GM12878 (cell line): ENCODE results near the gene KLK5. TPM values are rescaled to one million over a fixed set of nuclear protein-coding genes. Genes with fewer than 3 reads are reported as not detected.

Source experiments
- BACH1 ChIP-seq: fragments of 450-650 bp; IDR thresholded peaks from 2 replicates; pipeline ENCODE4 v1.6.1; 2017; ENCODE audit warnings: mild to moderate bottlenecking, borderline replicate concordance
- BMI1 ChIP-seq: fragments of 450-650 bp; IDR thresholded peaks from 2 replicates; pipeline ENCODE4 v1.6.1; 2016; ENCODE audit warnings: mild to moderate bottlenecking, moderate library complexity, borderline replicate concordance
- CREB1 ChIP-seq: IDR thresholded peaks from 2 replicates; pipeline ENCODE4 v1.6.1; 2012; ENCODE audit warnings: low read depth, mild to moderate bottlenecking, inconsistent platforms
- EED ChIP-seq: sonication (generic); IDR thresholded peaks from 2 replicates; pipeline ENCODE4 v1.6.1; 2016; ENCODE audit warnings: antibody characterized with exemption, low read depth
- EZH2 ChIP-seq: IDR thresholded peaks from 2 replicates; pipeline ENCODE4 v1.6.1; 2012; ENCODE audit warnings: low read depth, mild to moderate bottlenecking, control low read depth, inconsistent platforms, low read length, borderline replicate concordance; ENCODE audit not compliant: control insufficient read depth
- FOXK2 ChIP-seq: fragments of 450-650 bp; IDR thresholded peaks from 2 replicates; pipeline ENCODE4 v1.6.1; 2017; ENCODE audit warnings: mild to moderate bottlenecking, moderate library complexity
- MEF2B ChIP-seq: fragments of 450-650 bp; IDR thresholded peaks from 2 replicates; pipeline ENCODE4 v1.6.1; 2018; ENCODE audit warnings: mild to moderate bottlenecking, moderate library complexity; ENCODE audit not compliant: partially characterized antibody, poor library complexity, severe bottlenecking
- MYC ChIP-seq: IDR thresholded peaks from 2 replicates; pipeline ENCODE4 v1.6.1; 2011; ENCODE audit warnings: mild to moderate bottlenecking, low read length, moderate library complexity, inconsistent platforms; ENCODE audit not compliant: insufficient read depth, insufficient replicate concordance, insufficient read length, severe bottlenecking
- PAX5 ChIP-seq: IDR thresholded peaks from 2 replicates; pipeline ENCODE4 v1.6.1; 2011; ENCODE audit warnings: low read depth, low read length, borderline replicate concordance
- PKNOX1 ChIP-seq: fragments of 450-650 bp; IDR thresholded peaks from 2 replicates; pipeline ENCODE4 v1.6.1; 2016; ENCODE audit warnings: mild to moderate bottlenecking
- POLR2AphosphoS5 ChIP-seq: IDR thresholded peaks from 2 replicates; pipeline ENCODE4 v1.6.1; 2011; ENCODE audit warnings: mild to moderate bottlenecking, low read length, inconsistent platforms
- RAD21 ChIP-seq: IDR thresholded peaks from 2 replicates; pipeline ENCODE4 v1.6.1; 2011; ENCODE audit warnings: mild to moderate bottlenecking, low read depth, low read length, moderate library complexity; ENCODE audit not compliant: insufficient read depth
- RBBP5 ChIP-seq: fragments of 200-600 bp; sonication (generic); conservative IDR thresholded peaks from 2 replicates; pipeline ENCODE4 v1.6.1; 2016
- RCOR1 ChIP-seq: conservative IDR thresholded peaks from 2 replicates; pipeline ENCODE4 v1.6.1; 2012; ENCODE audit warnings: low read depth, low read length, improper control_type of control experiment
- SMAD5 ChIP-seq: IDR thresholded peaks from 2 replicates; pipeline ENCODE4 v1.6.1; 2016; ENCODE audit warnings: antibody characterized with exemption, low read depth
- SPI1 ChIP-seq: IDR thresholded peaks from 2 replicates; pipeline ENCODE4 v1.6.1; 2011; ENCODE audit warnings: low read depth, mild to moderate bottlenecking, low read length, moderate library complexity, borderline replicate concordance; ENCODE audit not compliant: insufficient read depth
- SREBF1 ChIP-seq: IDR thresholded peaks from 2 replicates; pipeline ENCODE4 v1.6.1; 2012; ENCODE audit warnings: mild to moderate bottlenecking, low read length
- SUPT20H ChIP-seq: IDR thresholded peaks from 2 replicates; pipeline ENCODE4 v1.6.1; 2011; ENCODE audit warnings: low read depth, mild to moderate bottlenecking, low read length, moderate library complexity, borderline replicate concordance; ENCODE audit not compliant: control insufficient read depth
- YBX1 ChIP-seq: fragments of 450-650 bp; IDR thresholded peaks from 2 replicates; pipeline ENCODE4 v1.6.1; 2016; ENCODE audit warnings: antibody characterized with exemption
- ZBTB4 ChIP-seq: fragments of 450-650 bp; formaldehyde crosslinking; IDR thresholded peaks from 2 replicates; pipeline ENCODE4 v1.4.0; 2022; ENCODE audit warnings: mild to moderate bottlenecking, moderate library complexity
- ZNF384 ChIP-seq: IDR thresholded peaks from 2 replicates; pipeline ENCODE4 v1.6.1; 2012; ENCODE audit warnings: low read depth, mild to moderate bottlenecking, low read length, improper control_type of control experiment, borderline replicate concordance
- polyA plus RNA-seq, 11 experiments: library from polyadenylated mRNA; depleted of rRNA in 4 of 11; unstranded in 6 of 11; stranded (reverse) in 5 of 11; fragments of >200 nt; fragmentation: Nextera tagmentation in 4 of 11; fragmentation: Illumina TruSeq in 1 of 11; extraction: Ambion mirVana in 4 of 11; extraction: Trizol in 1 of 11; gene quantifications; 1 replicate in 1 of 11; 2 replicates in 10 of 11; pipeline versions ENCODE4 v1.2.1 to v1.2.3, GENCODE V29; 2011 to 2016; ENCODE audit warnings: inconsistent platforms in 2 of 11, missing spikeins in 2 of 11, low read depth in 1 of 11
- total RNA-seq, 4 experiments: library from RNA; depleted of rRNA in 3 of 4; stranded (reverse); fragments of >200 nt in 3 of 4; fragmentation: Illumina TruSeq in 1 of 4; extraction: Trizol in 1 of 4; gene quantifications; 2 replicates each; pipeline versions ENCODE4 v1.2.1 to v1.2.3, GENCODE V29; 2013 to 2021
- TF ChIP-seq, protein P1 (sequence below): fragments of 450-650 bp; IDR thresholded peaks from 2 replicates; pipeline ENCODE4 v1.6.1; 2017; ENCODE audit warnings: antibody characterized with exemption, mild to moderate bottlenecking, moderate library complexity

The KLK5 gene
- total and polyA plus RNA-seq, 10 of the 15 experiments (the other 5 are each of a cell fraction or from before 2014, with no cell fraction given) = 0.16 TPM; not detected in 9

DNA sequence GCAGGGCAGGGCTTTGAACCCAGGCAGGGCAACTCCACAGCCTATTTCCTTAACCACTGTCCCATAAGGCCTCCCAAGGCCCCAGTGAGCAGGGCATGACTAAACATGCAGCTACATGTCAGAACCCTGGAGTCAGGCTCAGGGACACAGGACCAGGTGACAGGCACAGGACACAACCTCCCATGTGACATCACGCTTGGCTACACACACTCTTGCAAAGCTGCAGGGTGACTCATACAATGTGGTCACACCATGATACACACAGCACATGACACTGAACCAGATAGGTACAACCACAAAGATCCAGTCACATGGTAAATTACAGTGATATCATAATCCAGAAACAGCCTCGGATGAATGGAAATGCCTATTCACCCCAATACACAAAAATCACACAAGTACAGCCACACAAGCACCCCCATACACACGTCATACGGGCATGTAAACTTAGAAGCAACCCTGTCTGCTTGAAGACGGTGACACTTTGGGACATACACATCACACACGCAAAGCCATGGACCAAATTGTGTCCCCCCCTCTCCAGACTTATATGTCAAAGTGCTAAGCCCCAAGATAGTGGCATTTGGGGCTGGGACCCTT lies 56.1 kb downstream of the KLK5 start (continued):
- TF ChIP-seq SPI1 (no peak), SMAD5 (no peak), ZNF384 (no peak), EED (peak; percentile 86), MEF2B (peak; percentile 90), PAX5 (peak; percentile 100), SUPT20H (no peak), RAD21 (no peak), YBX1 (no peak), FOXK2 (peak; percentile 66; the same call in 1 of the 2 replicates), POLR2AphosphoS5 (peak; percentile 39; the same call in 1 of the 2 replicates), MYC (no peak), BMI1 (peak; percentile 52; the same call in 1 of the 2 replicates), CREB1 (peak; percentile 85), PKNOX1 (peak; percentile 85), RBBP5 (no peak), SREBF1 (no peak), ZBTB4 (CRISPR knock-in tag) (no peak), EZH2 (no peak), RCOR1 (0 out of 2 replicates have a peak, but pooled peaks have one; percentile 68), BACH1 (peak; percentile 70)
- TF ChIP-seq, protein P1, sequence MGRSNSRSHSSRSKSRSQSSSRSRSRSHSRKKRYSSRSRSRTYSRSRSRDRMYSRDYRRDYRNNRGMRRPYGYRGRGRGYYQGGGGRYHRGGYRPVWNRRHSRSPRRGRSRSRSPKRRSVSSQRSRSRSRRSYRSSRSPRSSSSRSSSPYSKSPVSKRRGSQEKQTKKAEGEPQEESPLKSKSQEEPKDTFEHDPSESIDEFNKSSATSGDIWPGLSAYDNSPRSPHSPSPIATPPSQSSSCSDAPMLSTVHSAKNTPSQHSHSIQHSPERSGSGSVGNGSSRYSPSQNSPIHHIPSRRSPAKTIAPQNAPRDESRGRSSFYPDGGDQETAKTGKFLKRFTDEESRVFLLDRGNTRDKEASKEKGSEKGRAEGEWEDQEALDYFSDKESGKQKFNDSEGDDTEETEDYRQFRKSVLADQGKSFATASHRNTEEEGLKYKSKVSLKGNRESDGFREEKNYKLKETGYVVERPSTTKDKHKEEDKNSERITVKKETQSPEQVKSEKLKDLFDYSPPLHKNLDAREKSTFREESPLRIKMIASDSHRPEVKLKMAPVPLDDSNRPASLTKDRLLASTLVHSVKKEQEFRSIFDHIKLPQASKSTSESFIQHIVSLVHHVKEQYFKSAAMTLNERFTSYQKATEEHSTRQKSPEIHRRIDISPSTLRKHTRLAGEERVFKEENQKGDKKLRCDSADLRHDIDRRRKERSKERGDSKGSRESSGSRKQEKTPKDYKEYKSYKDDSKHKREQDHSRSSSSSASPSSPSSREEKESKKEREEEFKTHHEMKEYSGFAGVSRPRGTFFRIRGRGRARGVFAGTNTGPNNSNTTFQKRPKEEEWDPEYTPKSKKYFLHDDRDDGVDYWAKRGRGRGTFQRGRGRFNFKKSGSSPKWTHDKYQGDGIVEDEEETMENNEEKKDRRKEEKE = no peak
